GM12878 (cell line): ENCODE data around the gene GEMIN2. TPM values are rescaled to one million over a fixed set of nuclear protein-coding genes. Genes with fewer than 3 reads are reported as not detected.
A peak's percentile ranks its signal among the peaks of the same experiment; 100 is the strongest.

ENCODE experiments used
- ATAC-seq: fragments of 200-7000 bp; cut with Tn5 transposase; 3 replicates; pipeline ENCODE4 v1.9.1; 2020; ENCODE audit warnings: mild to moderate bottlenecking, moderate library complexity
- BruUV-seq: library from RNA; stranded (reverse); fragments of 400-500 nt; replicated peaks from 2 replicates; lab custom pipeline; 2021; lab: Mats Ljungman, UMichigan
- CTCF ChIA-PET: fragments of 300-600 bp; sonication (Branson Sonifier 250); formaldehyde crosslinking; extraction: SDS; loops from one replicate; lab custom pipeline; 2021; ENCODE audit warnings: inconsistent platforms; lab: Yijun Ruan, JAX
- POLR2A ChIA-PET: fragments of 350-600 bp; formaldehyde crosslinking; extraction: SDS; loops from one replicate; lab custom pipeline; 2021; ENCODE audit warnings: inconsistent platforms; lab: Charles Lee
- RAD21 ChIA-PET: fragments of 300-600 bp; sonication (Branson Sonifier 250); formaldehyde crosslinking; loops from one replicate; lab custom pipeline; 2023; ENCODE audit warnings: antibody characterized with exemption; ENCODE audit not compliant: unreplicated experiment; lab: Charles Lee
- SMC1A ChIA-PET: fragments of 300-600 bp; sonication (Branson Sonifier 250); formaldehyde crosslinking; loops from one replicate; lab custom pipeline; 2023; ENCODE audit not compliant: unreplicated experiment, uncharacterized antibody; lab: Charles Lee
- DNase-seq: peaks from one replicate; pipeline ENCODE4 v3.0.0-alpha.2; 2011; ENCODE audit warnings: low read depth, low spot score
- FAIRE-seq: peaks from 3 replicates; lab custom pipeline; 2011; peaks lifted over from hg19 to GRCh38; lab: Jason Lieb, UNC
- H2AFZ ChIP-seq: 2 replicates; pipeline ENCODE4 v1.6.0; 2011; ENCODE audit warnings: low read depth, low read length, control low read depth; ENCODE audit not compliant: control insufficient read depth
- H3K27ac ChIP-seq: 2 replicates; pipeline ENCODE4 v1.5.1; 2011; ENCODE audit warnings: control low read depth; ENCODE audit not compliant: control insufficient read depth, insufficient read depth
- H3K27me3 ChIP-seq, 2 experiments: replicated peaks in 1 of 2; 2 replicates each; pipeline versions ENCODE4 v1.6.0 to v1.6.1; 2011; ENCODE audit warnings: low read length in 1 of 2; ENCODE audit not compliant: control insufficient read depth in 2 of 2, insufficient read depth in 2 of 2
- H3K36me3 ChIP-seq, 2 experiments: 2 replicates each; pipeline ENCODE4 v1.5.1; 2011; ENCODE audit warnings: low read length in 1 of 2; ENCODE audit not compliant: control insufficient read depth in 2 of 2, insufficient read depth in 2 of 2
- H3K4me1 ChIP-seq: 2 replicates; pipeline ENCODE4 v1.6.1; 2011; ENCODE audit warnings: mild to moderate bottlenecking, low read length, moderate library complexity, mixed read lengths; ENCODE audit not compliant: control insufficient read depth, insufficient read depth
- H3K4me2 ChIP-seq: 2 replicates; pipeline ENCODE4 v1.6.0; 2011; ENCODE audit warnings: control low read depth; ENCODE audit not compliant: control insufficient read depth, insufficient read depth
- H3K4me3 ChIP-seq: fragments of 200-600 bp; sonication (generic); 2 replicates; pipeline ENCODE4 v1.5.1; 2016
- H3K79me2 ChIP-seq: 2 replicates; pipeline ENCODE4 v1.6.0; 2011; ENCODE audit warnings: low read length; ENCODE audit not compliant: control insufficient read depth, insufficient read depth
- H3K9ac ChIP-seq: 2 replicates; pipeline ENCODE4 v1.8.0; 2011; ENCODE audit warnings: low read length, control low read depth, mixed read lengths; ENCODE audit not compliant: control insufficient read depth, insufficient read depth
- H3K9me3 ChIP-seq: replicated peaks from 3 replicates; pipeline ENCODE4 v1.5.1; 2011; ENCODE audit warnings: mild to moderate bottlenecking, low read length; ENCODE audit not compliant: control insufficient read depth, insufficient read depth
- H4K20me1 ChIP-seq: 2 replicates; pipeline ENCODE4 v1.6.0; 2011; ENCODE audit not compliant: control insufficient read depth, insufficient read depth
- ATF2 ChIP-seq: IDR thresholded peaks from 2 replicates; pipeline ENCODE4 v1.6.1; 2012; ENCODE audit warnings: low read length, inconsistent platforms
- BRCA1 ChIP-seq: IDR thresholded peaks from 2 replicates; pipeline ENCODE4 v1.6.1; 2011; ENCODE audit warnings: low read depth, low read length, improper control_type of control experiment
- DPF2 ChIP-seq: fragments of 450-650 bp; IDR thresholded peaks from 2 replicates; pipeline ENCODE4 v1.6.1; 2017; ENCODE audit warnings: mild to moderate bottlenecking
- EGR1 ChIP-seq, 2 experiments: IDR thresholded peaks; 1 replicate in 1 of 2; 2 replicates in 1 of 2; pipeline ENCODE4 v1.6.1; 2011 to 2012; ENCODE audit warnings: low read depth in 2 of 2, low read length in 2 of 2, borderline replicate concordance in 1 of 2, mild to moderate bottlenecking in 1 of 2, moderate library complexity in 1 of 2
- EP300 ChIP-seq, 2 experiments: fragments of 150-350 bp in 1 of 2; IDR thresholded peaks; 2 replicates each; pipeline ENCODE4 v1.6.1; 2011 to 2012; ENCODE audit warnings: low read depth in 2 of 2, low read length in 2 of 2, borderline replicate concordance in 1 of 2, improper control_type of control experiment in 1 of 2, inconsistent platforms in 1 of 2; ENCODE audit not compliant: control insufficient read depth in 1 of 2
- FOXK2 ChIP-seq: fragments of 450-650 bp; IDR thresholded peaks from 2 replicates; pipeline ENCODE4 v1.6.1; 2017; ENCODE audit warnings: mild to moderate bottlenecking, moderate library complexity
- GABPA ChIP-seq: IDR thresholded peaks from 2 replicates; pipeline ENCODE4 v1.6.1; 2014; ENCODE audit warnings: antibody characterized with exemption, low read depth, mild to moderate bottlenecking, inconsistent platforms
- IRF4 ChIP-seq: IDR thresholded peaks from 2 replicates; pipeline ENCODE4 v1.6.1; 2011; ENCODE audit warnings: low read depth, low read length
- MTA2 ChIP-seq: fragments of 450-650 bp; IDR thresholded peaks from 2 replicates; pipeline ENCODE4 v1.6.1; 2016; ENCODE audit warnings: low read depth, mild to moderate bottlenecking, moderate library complexity
- MTA3 ChIP-seq: IDR thresholded peaks from 2 replicates; pipeline ENCODE4 v1.6.1; 2012; ENCODE audit warnings: low read length, inconsistent platforms, borderline replicate concordance
- MYC ChIP-seq: IDR thresholded peaks from 2 replicates; pipeline ENCODE4 v1.6.1; 2011; ENCODE audit warnings: mild to moderate bottlenecking, low read length, moderate library complexity, inconsistent platforms; ENCODE audit not compliant: insufficient read depth, insufficient replicate concordance, insufficient read length, severe bottlenecking
- NR2F1 ChIP-seq: fragments of 450-650 bp; conservative IDR thresholded peaks from 2 replicates; pipeline ENCODE4 v1.6.1; 2017; ENCODE audit warnings: mild to moderate bottlenecking
- PAX8 ChIP-seq: fragments of 450-650 bp; IDR thresholded peaks from 2 replicates; pipeline ENCODE4 v1.6.1; 2017; ENCODE audit warnings: mild to moderate bottlenecking, moderate library complexity
- PML ChIP-seq: IDR thresholded peaks from 2 replicates; pipeline ENCODE4 v1.6.1; 2012; ENCODE audit warnings: low read length, inconsistent platforms
- SKIL ChIP-seq: fragments of 450-650 bp; IDR thresholded peaks from 2 replicates; pipeline ENCODE4 v1.6.1; 2017; ENCODE audit warnings: mild to moderate bottlenecking, low read depth, inconsistent platforms; ENCODE audit not compliant: poor library complexity, severe bottlenecking
- SMC3 ChIP-seq: IDR thresholded peaks from 2 replicates; pipeline ENCODE4 v1.6.1; 2011; ENCODE audit warnings: low read length, improper control_type of control experiment, borderline replicate concordance
- SP1 ChIP-seq: IDR thresholded peaks from one replicate; pipeline ENCODE4 v1.6.1; 2011; ENCODE audit warnings: low read depth, low read length
- TCF7 ChIP-seq: IDR thresholded peaks from 2 replicates; pipeline ENCODE4 v1.6.1; 2014; ENCODE audit warnings: antibody characterized with exemption, borderline replicate concordance
- ZSCAN29 ChIP-seq: fragments of 450-650 bp; IDR thresholded peaks from 2 replicates; pipeline ENCODE4 v1.6.1; 2017; ENCODE audit warnings: mild to moderate bottlenecking, moderate library complexity
- WGBS: methylation state at CpG from one replicate; pipeline ENCODE4 v1.1.6; 2016; ENCODE audit warnings: low lambda C conversion rate; ENCODE audit not compliant: insufficient replicate concordance, insufficient coverage; ENCODE audit errors: missing lambda C conversion rate; 5-methylcytosine and 5-hydroxymethylcytosine counted together
- in situ Hi-C: fragments of 300-500 bp; cut with MboI; formaldehyde crosslinking; loops from 9 replicates; pipeline ENCODE4 v1.14.3; 2018; ENCODE audit warnings: mixed read lengths
- intact Hi-C: fragments of 100-400 bp; cut with micrococcal nuclease; formaldehyde crosslinking; loops from one replicate; pipeline ENCODE4 v1.14.2; 2022; ENCODE audit not compliant: unreplicated experiment
- polyA plus RNA-seq, 11 experiments: library from polyadenylated mRNA; depleted of rRNA in 4 of 11; unstranded in 6 of 11; stranded (reverse) in 5 of 11; fragments of >200 nt; fragmentation: Nextera tagmentation in 4 of 11; fragmentation: Illumina TruSeq in 1 of 11; extraction: Ambion mirVana in 4 of 11; extraction: Trizol in 1 of 11; gene quantifications; 1 replicate in 1 of 11; 2 replicates in 10 of 11; pipeline versions ENCODE4 v1.2.1 to v1.2.3, GENCODE V29; 2011 to 2016; ENCODE audit warnings: inconsistent platforms in 2 of 11, missing spikeins in 2 of 11, low read depth in 1 of 11
- total RNA-seq, 4 experiments: library from RNA; depleted of rRNA in 3 of 4; stranded (reverse); fragments of >200 nt in 3 of 4; fragmentation: Illumina TruSeq in 1 of 4; extraction: Trizol in 1 of 4; gene quantifications; 2 replicates each; pipeline versions ENCODE4 v1.2.1 to v1.2.3, GENCODE V29; 2013 to 2021
- TF ChIP-seq, protein P1 (sequence below): fragments of 450-650 bp; IDR thresholded peaks from 2 replicates; pipeline ENCODE4 v1.6.1; 2017; ENCODE audit warnings: borderline replicate concordance

Gene GEMIN2
- total and polyA plus RNA-seq, 10 of the 15 experiments (the other 5 are each of a cell fraction or from before 2014, with no cell fraction given), result 25.9 to 69.3 (median 46.1) TPM

DNA sequence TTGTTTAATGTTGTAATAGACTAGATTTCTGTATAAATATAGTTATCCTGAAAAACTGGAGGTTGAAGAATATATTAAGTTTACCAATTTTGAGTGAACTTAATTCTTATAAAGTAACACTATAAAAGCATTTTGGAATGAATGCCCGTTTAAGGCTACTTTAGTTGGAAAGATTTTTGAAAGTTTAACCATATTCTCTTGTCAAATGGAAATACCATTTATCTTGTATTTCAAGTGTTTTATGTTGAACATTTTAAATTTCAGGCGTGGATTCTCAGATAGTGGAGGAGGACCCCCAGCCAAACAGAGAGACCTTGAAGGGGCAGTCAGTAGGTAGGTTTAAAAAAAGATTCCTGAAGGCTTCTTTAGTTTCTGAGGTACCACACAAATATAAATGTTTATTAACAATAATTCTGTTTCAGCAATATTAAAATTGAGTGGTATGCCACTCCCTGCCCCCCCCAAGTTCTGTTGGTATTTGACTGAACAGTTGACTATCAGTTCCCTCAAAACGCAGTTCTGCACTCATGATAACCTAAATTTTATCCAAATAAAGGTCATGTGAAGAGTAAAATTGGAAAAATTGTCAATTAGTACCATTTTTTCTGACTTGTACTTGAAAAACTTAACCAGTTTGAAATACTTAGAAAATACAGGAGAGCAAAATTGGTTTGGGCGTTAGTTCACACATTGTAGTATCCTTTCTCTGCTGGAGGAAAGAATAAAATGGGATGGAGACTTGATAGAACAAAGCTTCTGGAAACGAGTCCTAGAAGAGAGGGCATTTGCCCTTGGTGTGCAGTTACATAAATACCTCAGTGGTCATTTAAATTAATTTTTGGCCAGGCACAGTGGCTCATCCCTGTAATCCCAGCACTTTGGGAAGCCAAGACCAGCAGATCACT is 62.4 kb downstream of the GEMIN2 start:
- Histone ChIP-seq H3K4me3 (peak overlapping the region; percentile 90), H3K9me3 (no peaks in the 10 kb centered on the region), H3K4me1 (peaks cover 7% of the 10 kb centered on the region), H3K27ac (peak overlapping the region; percentile 85; the same call in 1 of the 2 replicates), H3K9ac (peak overlapping the region; percentile 99), H3K36me3 (peaks cover 13 to 38% of the 10 kb centered on the region in 2 experiments), H3K4me2 (peak overlapping the region; percentile 14), H2AFZ (no peak overlapping the region), H3K27me3 (no peaks in the 10 kb centered on the region), H3K79me2 (peaks cover 36% of the 10 kb centered on the region), H4K20me1 (no peaks in the 10 kb centered on the region)
- TF ChIP-seq DPF2 (no peak), SKIL (no peak), SMC3 (no peak), EGR1 (IDR thresholded peaks at IDR 0.05; ENCODE audit: borderline replicate concordance in 1 of 2, low read depth in 2 of 2, low read length in 2 of 2) (no peak), SP1 (no peak), PAX8 (no peak), ATF2 (no peak; the same call in 1 of the 2 replicates), PML (no peak), NR2F1 (no peak), MTA2 (no peak), MTA3 (no peak), MYC (no peak), BRCA1 (no peak), FOXK2 (no peak), IRF4 (no peak), ZSCAN29 (no peak), TCF7 (no peak), EP300 (IDR thresholded peaks at IDR 0.05; ENCODE audit: borderline replicate concordance in 1 of 2, control insufficient read depth in 1 of 2, low read depth in 2 of 2, low read length in 2 of 2) (no peak), GABPA (no peak)
- TF ChIP-seq, protein P1, sequence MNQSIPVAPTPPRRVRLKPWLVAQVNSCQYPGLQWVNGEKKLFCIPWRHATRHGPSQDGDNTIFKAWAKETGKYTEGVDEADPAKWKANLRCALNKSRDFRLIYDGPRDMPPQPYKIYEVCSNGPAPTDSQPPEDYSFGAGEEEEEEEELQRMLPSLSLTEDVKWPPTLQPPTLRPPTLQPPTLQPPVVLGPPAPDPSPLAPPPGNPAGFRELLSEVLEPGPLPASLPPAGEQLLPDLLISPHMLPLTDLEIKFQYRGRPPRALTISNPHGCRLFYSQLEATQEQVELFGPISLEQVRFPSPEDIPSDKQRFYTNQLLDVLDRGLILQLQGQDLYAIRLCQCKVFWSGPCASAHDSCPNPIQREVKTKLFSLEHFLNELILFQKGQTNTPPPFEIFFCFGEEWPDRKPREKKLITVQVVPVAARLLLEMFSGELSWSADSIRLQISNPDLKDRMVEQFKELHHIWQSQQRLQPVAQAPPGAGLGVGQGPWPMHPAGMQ, result no peak
- RAD21 ChIA-PET, result interaction anchor here (1.7 kb wide), 1 partner anchor 250 kb away, joined by 5 read pairs; no protein-coding TSS in a partner anchor
- SMC1A ChIA-PET, result no interaction called here
- FAIRE-seq (no peak), DNase-seq (no peak), ATAC-seq (no peak)
- POLR2A ChIA-PET, result interaction anchor here (1.2 kb wide), 1 partner anchor 253 kb away, joined by 3 read pairs; no protein-coding TSS in a partner anchor
- 38% methylated on average over 5 of the region's 5 CpGs for WGBS
- intact Hi-C loops (no loop called here), in situ Hi-C loops (no loop called here)
- CTCF ChIA-PET, result no interaction called here
- no TSS peak for BruUV-seq
